ENCODE measurements around the gene SIGMAR1. TPM values are rescaled to one million over a fixed set of nuclear protein-coding genes. Genes with fewer than 3 reads are reported as not detected.

Gene SIGMAR1
- 103 and 122 TPM in 2 replicates for total RNA-seq
- 98.8 TPM for polyA plus RNA-seq (2012)

GRCh38 chr9:34637356-34638137, at the start of gene SIGMAR1:
Gene SIGMAR1, minus strand, starts transcription at chr9:34637787. Its CDS starts 90 bp downstream, at chr9:34637697.
- peak; percentile 96 for DNase-seq (ENCODE audit: low read depth)

GRCh38 chr9:34686732-34687131, 49.1 kb upstream of the SIGMAR1 start:
- no peak for DNase-seq (ENCODE audit: low read depth)

GRCh38 chr9:34686231-34686630, 48.6 kb upstream of the SIGMAR1 start:
- DNase-seq (ENCODE audit: low read depth): peak; percentile 13

GRCh38 chr9:34685591-34685990, 48.0 kb upstream of the SIGMAR1 start:
- no peak for DNase-seq (ENCODE audit: low read depth)

GRCh38 chr9:34684816-34685215, 47.2 kb upstream of the SIGMAR1 start:
- no peak for DNase-seq (ENCODE audit: low read depth)

- no peak for DNase-seq (ENCODE audit: low read depth)
Measured at GRCh38 chr9:34684145-34684544, 46.6 kb upstream of the SIGMAR1 start.

- DNase-seq (ENCODE audit: low read depth): no peak
Measured at GRCh38 chr9:34675869-34676268, 38.3 kb upstream of the SIGMAR1 start.

GRCh38 chr9:34675048-34675714, 37.6 kb upstream of the SIGMAR1 start:
- DNase-seq (ENCODE audit: low read depth): peak; percentile 50

GRCh38 chr9:34674440-34674839, 36.9 kb upstream of the SIGMAR1 start:
- DNase-seq (ENCODE audit: low read depth): no peak

GRCh38 chr9:34671307-34671706, 33.7 kb upstream of the SIGMAR1 start:
- DNase-seq (ENCODE audit: low read depth): no peak

- no peak for DNase-seq (ENCODE audit: low read depth)
Measured at GRCh38 chr9:34669809-34670562, 32.4 kb upstream of the SIGMAR1 start.

- peak; percentile 97 for DNase-seq (ENCODE audit: low read depth)
Measured at GRCh38 chr9:34665381-34666250, 28.0 kb upstream of the SIGMAR1 start.

- DNase-seq (ENCODE audit: low read depth): no peak
Measured at GRCh38 chr9:34665067-34665380, 27.4 kb upstream of the SIGMAR1 start.

- DNase-seq (ENCODE audit: low read depth): peak; percentile 80
Measured at GRCh38 chr9:34664281-34665066, 26.9 kb upstream of the SIGMAR1 start.

GRCh38 chr9:34663303-34663605, 25.7 kb upstream of the SIGMAR1 start:
- DNase-seq (ENCODE audit: low read depth): no peak

GRCh38 chr9:34662526-34663302, 25.1 kb upstream of the SIGMAR1 start, which contains the start of gene CCL27:
Gene CCL27, minus strand, starts transcription at chr9:34662657. Its CDS starts 24 bp downstream, at chr9:34662633.
- DNase-seq (ENCODE audit: low read depth): no peak

GRCh38 chr9:34659592-34660253, 22.1 kb upstream of the SIGMAR1 start:
- DNase-seq (ENCODE audit: low read depth): no peak

- no peak for DNase-seq (ENCODE audit: low read depth)
Measured at GRCh38 chr9:34658461-34658860, 20.9 kb upstream of the SIGMAR1 start.

- DNase-seq (ENCODE audit: low read depth): no peak
Measured at GRCh38 chr9:34656992-34657391, 19.4 kb upstream of the SIGMAR1 start.

Data from myocyte (in vitro differentiated cells).